ENCODE measurements around the gene CIAO2B.

Gene CIAO2B

DNA sequence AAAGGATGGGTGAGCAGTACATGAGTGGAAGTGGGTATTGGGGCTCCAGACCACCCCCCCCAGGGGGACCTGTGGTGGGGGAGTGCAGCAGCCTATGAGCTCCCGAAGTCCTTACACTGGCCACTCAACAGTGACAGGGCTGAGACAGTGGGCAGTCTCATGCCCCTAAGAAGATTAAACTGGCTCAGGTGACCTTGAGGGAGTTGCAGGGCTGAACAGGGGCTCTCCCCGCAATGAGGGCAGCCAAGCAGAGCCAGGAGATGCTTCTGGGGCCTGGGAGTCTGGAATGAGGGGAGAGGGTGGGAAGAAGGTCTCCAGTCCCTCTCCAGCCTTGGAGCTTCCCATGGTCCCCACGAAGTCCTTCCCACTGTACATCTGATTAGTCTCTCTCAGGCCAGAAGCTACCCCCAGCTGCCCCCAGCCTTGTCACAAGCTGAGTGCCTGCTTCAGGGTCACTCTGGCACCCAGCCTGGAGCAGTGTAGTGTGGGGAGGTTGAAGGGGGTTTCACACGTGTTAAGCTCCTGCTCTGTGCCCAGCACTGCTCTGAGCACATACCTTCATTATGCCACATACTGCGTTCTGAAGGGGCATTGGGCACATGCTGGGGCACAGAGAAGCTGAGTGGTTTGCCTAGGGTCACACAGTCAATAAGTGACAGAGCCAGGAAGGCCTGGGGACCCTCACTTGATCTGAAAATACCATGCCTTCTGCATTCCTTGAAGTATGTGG is 14.5 kb downstream of the CIAO2B start:
- DNase-seq (ENCODE audit: low spot score): no peak

DNA sequence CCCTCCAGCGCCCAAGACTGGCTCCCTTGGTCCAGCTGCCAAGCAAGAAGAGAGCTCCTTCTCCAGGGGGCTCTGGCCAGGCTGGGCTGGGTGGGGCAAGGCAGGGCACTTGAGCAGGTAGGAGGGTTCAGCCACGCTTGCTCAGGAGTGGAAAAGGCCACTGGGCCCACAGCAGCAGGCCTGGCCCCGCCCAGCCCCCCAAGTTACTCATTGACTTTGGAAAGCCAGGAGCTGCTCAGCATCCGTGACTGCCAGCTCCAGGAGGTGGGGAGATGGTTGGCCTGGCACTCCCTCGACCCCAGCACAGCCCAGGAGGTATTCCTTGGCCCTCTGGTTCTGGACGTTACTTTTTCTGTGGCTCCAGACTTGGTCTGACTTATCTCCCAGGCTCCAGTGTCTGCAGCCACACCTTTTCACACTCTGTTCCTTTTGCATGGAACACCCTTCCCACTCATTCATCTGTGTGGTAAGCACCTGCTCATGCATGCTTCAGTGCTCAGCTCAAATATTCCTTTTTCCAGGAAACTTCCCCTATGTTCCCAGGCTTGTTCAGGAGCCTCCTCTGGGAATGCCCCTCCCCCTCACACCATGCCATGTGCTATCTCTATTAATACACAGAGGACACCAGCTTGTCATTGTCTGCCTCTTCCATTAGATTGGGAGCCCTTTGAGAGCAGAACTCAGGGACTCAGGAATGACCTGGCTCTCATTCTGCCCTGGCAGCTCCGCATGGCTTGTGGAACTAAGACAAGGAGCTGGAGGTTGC is 15.2 kb downstream of the CIAO2B start, which contains the start of gene CDH16:
CDH16 (minus strand) TSS at position 83 of the 766 bp plus-strand sequence. CDS start 820 bp downstream, outside the sequence.
- DNase-seq (ENCODE audit: low spot score): no peak

DNA sequence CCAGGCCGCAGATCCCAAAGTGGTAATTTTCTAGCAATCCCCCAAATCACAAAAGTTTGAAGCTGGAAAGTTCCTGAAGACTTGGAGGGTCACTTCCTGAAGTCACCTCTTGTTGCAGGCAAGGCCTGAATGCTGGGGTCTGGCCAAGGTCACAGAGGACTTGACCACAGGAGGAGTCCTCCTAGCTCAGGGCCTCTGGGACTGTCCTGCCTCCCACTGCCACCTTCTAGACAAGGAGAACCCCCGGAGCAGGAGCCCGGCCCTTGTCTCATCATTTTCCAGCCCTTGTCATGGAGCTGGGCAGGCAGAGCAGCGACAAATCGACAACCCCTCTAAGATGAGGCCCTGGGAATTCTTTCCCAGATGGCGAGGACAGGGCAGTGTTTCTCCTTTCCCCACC is 15.8 kb downstream of the CIAO2B start:
- DNase-seq (ENCODE audit: low spot score): no peak

DNA sequence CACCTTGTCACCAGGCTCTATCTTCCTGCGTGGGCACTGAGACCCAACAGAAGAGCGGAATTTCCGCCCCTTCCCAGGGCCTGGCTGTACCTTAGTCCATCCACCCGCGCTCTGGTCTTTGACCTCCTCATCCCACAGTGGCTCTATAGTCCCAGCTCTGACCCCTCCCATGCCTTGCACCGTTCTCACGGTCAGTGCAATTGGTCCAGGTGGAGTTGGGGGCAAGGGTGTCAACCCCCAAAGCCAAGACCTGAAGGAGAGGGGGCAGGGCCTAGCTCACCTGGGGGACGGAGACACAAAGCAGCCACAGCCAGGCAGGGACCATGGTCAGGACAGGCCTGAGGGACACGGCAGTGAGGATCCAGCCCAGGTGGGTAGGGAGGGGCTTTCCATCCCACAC is 16.5 kb downstream of the CIAO2B start:
- DNase-seq (ENCODE audit: low spot score): no peak

DNA sequence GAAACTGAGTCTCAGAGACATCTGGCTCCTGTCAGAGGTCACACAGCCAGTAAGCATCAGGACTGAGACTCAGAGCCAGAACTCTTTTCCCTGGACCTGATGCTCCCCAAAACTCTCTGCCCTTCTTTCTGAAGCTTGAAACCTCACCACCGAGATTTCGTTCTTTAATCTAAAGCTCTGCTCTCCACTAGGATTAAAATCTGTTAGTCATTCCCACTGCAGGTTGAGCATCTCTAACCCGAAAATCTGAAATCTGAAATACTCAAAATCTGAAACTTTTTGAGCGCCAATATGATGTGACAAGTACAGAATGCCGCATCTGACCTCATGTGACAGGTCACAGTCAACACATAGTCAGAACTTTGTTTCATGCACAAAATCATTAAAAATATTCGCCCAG is 17.7 kb downstream of the CIAO2B start:
- no peak for DNase-seq (ENCODE audit: low spot score)

DNA sequence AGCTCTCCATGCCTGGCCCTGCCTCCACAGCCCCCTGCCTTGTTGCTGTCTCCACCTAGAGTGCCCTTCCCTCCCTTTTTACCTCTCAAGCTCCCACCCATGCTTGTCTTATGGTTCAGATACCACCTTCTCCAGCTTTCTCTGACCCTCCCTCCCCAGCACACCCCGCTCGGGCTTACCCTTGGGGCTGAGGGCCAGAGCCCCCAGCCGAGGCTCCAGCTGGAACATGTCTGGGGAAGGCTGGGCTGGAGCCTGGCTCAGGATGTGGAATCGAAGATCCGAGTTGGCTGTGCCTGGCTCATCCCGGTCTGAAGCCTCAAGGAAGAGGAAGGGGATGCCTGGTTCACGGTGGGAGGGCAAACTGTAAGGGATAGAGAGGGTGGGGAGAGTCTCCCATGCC is 19.2 kb downstream of the CIAO2B start:
- DNase-seq (ENCODE audit: low spot score): no peak

DNA sequence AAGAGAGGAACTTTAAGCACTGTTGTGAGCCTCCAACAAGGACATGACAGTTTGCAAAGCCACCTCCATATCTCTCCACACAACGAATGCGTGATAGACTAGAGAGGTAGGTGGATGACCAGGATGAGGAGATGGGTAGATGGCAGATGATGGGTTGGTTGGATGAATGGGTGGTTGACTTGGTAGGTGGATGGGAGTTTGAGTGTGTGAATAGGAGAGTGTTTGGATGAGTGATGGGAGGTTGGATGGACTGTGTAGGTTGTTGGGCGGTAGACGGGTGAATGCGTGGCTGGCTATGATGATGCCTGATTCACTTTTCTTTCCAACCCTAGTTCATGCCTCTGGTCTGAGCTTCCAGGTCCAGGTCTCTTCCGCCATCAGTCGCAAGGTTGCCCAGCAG is 19.7 kb downstream of the CIAO2B start:
- no peak for DNase-seq (ENCODE audit: low spot score)

DNA sequence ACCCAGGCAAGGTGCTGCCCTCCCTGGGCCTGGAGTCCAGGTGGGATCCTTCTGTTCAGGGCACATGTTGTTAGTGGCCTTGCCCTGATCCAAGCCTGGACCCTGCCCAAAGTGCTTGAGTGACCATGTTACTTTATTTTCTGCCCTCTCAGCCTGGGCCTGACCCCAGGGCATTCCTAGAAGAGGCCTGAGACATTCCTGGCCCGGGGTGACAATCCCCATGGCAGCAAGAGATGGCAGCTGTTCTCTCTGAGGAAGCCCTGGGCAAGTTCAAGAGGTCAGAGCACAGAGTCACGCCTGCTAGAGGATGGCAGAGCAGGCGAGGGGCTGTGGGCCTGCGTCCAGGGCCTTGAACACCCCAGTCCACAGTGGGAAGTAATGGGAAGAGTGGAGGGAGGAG is 20.5 kb downstream of the CIAO2B start:
- no peak for DNase-seq (ENCODE audit: low spot score)

DNA sequence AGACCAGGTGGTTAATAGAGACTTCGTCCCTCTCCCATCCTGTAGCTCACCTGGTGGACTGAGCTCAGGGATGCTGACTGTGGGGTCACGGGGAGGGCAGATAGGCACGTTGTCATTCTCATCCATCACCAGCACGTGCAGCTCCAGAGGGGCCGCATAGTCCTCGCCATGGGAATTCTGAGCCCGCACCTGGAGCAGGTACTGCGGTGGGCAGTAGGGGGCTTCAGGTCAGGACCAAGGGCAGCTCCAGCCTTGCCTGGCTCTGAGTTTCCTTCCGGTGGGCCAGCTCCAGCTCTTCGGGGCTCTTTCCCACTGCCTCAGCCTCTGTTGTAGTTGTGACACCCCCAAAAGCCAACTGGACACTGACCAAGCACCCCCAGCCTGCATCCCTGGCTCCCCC is 21.1 kb downstream of the CIAO2B start:
- no peak for DNase-seq (ENCODE audit: low spot score)

DNA sequence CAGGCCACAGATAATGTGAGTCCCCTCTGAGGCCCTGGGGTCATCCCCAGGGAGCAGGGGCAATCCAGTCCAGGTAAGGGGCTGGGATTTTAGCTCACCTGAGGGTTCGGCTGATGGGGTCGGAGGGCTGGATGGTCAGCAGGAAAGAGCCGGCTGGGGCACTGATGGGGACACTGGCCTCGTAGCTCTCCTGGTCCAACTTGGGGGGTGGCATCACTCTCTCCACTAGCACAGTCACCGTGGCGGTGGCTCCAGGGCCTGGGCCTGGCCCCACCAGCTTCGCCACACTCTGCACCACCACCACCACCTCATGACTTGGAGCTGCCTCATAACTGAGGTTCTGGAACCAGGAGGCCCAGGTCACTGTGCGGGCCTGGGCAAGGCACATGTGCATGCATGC is 22.4 kb downstream of the CIAO2B start:
- DNase-seq (ENCODE audit: low spot score): no peak

DNA sequence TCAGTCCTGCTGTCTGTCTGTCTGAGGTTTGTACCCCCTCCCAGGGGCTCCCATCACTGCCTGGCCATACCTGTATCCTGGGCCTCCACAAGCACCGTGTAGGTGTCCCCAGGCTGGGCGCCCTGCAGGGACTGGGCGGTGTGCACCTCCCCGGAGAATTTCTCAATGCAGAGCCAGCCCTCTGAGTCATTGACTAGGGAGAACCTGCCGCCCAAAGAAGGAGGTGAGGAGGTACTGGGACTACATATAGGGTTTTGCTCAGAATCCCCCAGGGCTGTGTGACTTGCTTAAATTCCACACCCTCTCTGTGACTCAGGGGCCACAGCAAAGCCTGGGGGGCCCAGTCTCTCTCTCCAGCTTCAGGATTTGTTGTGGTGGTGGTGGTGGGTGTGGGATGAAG is 23.1 kb downstream of the CIAO2B start:
- no peak for DNase-seq (ENCODE audit: low spot score)

DNA sequence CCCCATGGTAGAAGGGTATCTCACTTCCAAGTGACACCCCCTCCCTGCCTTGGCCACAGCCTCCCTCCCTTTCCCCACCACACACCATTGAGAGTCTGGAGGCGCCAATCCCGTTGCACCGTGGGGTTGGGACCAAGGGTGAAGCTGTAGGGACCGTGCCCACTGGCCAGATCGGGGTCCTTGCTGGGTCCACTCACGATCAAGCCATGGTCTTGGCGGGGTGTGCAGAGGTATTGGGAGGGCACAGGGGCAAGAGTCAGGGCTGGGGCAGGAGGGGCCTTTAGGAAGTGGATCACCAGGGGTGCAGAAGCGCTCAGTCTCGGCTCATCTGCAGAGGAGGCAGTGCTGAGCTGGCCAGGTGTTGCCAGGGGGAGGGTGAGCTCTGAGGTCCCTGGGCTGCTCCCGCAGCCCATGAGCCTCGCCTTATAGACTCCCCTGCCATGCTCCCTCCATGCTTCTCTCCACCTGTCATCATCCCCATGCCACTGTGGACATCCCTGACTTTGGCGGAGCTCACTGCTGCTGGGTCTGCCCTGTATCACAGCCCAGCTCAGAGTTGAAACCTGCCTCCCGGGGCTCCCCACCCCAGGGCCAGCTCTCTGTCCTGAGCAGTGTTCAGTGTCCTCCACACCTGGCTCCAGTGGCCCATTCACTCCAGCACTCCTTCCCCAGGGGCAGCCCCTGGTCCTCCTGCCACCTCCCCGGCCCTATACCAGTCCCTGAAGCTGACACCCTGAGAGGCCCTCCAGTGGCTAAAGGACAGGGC is 23.8 kb downstream of the CIAO2B start:
- no peak for DNase-seq (ENCODE audit: low spot score)

DNA sequence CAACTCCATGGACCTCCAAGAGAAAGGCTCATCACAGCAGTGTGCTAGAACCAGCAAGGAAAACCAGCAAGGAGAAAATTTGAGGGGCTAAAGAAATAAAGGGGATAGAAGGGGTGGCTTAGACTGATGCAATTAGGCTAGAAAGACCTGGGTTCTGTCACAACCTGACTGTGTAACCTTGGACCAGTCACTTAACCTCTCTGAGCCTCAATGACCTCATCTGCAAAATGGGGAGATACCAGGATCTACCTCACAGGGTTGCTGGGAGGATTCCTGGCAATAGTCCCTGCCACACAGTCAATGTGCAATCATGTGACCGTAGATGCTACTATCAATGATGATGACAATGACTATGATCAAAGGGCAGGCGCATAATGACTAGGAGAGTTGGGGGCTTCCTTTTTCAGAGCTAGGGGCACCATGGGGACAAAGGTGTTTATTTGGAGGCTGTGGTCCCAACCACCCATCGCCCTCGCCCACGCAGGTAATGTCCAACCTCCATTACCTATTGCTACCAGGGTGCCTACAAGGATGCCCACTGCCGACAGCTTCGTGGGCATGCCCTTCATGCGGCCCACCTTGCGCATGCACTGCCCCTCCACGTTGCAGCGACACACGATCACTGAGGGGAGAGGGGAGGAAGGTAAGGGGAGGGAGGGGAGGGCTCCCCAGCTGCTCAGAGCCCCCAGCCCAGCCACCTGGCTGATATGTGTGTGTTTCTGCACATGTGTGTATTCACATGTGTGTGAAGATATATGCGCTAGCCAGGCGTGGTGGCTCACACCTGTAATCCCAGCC is 25.2 kb downstream of the CIAO2B start:
- DNase-seq (ENCODE audit: low spot score): no peak

DNA sequence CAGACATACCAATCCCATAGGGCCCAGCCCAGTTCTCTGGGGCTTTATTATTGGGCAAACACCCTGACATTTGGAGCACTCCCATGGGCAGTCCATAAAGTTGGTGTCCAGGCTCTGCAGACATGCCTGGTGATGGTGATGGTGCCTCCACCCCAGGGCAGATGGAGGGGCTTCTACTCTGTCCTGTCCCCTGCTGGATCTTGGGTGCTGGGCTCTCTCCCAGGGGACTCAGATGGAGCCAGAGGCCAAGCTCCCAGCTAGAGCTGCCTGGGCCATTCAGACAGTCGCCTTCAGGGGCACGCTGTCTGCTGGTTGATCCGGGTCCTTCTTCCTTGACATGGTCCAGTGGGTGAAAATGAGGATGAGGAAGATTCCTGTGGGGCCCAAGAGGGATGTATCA is 26.1 kb downstream of the CIAO2B start:
- no peak for DNase-seq (ENCODE audit: low spot score)

DNA sequence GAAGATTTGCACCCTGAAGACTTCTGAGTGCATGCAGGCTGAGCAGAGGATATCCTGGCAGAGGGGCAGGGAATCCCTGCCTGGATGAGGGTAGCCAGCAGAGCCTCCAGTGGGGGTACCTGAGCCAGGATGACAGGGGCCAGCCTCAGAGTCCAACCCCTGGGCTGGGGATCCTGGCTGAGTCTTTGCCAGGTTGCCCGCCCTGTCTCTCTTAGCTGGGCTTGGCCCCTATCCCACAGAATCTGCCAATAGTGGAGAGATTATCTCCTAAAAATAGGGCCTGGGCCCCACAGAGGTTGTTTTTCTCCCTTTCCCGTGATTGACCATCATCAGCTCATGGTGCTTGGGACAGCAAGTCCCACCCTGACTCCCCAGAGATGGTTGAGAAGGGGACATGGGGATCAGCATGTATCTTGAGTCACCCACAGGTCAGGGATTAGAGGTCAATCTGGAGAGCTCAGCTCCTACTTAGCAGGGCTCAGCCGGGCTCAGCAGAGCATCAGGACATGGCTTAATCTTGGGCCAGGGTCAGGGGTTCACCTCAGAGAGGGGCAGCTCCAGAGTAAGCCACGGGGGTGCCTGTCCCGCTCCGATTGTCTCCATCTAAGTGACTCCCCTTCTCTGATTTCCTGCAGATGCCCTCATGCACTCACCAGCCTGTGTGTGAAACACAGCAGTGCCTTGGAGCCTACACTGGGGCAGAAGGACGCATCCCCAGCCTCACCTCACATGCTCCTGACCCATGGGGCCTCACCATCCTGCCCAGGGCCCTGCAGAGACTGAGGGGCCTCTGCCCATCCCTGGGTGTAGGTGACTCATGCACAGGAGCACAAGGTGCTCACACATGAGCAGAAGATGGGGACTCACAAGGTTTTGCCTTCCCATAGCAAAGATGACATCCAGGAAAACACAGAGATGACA is 27.0 kb downstream of the CIAO2B start:
- DNase-seq (ENCODE audit: low spot score): no peak

DNA sequence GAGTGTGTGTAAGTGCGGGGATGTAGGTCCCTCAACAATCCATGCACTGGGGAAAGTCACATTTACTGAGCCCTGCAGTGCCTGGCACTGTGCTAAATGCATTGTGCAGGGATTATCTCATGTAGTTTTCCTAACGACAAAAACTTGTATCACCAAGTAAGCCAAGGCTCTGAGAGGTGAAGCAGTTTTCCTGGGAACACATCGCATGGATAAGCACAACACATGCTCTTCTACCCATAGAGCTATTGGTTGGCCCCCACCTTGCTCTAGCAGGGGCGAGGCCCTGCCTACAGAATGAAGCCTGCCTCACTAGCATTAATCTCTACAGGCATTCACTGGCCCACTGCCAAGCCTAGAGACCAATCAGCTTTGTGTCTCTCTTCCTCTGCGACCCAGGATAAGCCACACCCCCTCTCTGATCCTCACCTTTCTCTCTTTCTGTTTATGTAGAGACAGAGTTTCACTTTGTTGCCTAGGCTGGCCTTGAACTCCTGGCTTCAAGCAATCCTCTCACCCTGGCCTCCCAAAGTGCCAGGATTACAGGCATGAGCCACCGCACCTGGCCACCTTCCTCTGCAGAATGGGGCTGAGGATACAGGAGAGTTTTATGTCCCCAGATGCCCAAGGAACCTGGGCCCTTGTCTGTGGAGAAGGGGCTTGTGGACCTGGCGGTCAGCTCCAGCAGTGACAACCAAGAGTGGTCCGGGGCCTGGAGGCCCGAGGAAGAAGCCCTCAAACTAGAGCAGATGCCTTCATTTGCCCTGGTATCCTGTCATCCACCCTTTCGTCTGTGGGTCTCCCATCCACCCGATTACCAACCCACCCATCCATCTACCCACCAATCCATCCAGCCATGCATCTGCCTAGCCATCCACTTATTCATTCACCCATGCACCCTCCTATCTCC is 28.3 kb downstream of the CIAO2B start:
- DNase-seq (ENCODE audit: low spot score): no peak

DNA sequence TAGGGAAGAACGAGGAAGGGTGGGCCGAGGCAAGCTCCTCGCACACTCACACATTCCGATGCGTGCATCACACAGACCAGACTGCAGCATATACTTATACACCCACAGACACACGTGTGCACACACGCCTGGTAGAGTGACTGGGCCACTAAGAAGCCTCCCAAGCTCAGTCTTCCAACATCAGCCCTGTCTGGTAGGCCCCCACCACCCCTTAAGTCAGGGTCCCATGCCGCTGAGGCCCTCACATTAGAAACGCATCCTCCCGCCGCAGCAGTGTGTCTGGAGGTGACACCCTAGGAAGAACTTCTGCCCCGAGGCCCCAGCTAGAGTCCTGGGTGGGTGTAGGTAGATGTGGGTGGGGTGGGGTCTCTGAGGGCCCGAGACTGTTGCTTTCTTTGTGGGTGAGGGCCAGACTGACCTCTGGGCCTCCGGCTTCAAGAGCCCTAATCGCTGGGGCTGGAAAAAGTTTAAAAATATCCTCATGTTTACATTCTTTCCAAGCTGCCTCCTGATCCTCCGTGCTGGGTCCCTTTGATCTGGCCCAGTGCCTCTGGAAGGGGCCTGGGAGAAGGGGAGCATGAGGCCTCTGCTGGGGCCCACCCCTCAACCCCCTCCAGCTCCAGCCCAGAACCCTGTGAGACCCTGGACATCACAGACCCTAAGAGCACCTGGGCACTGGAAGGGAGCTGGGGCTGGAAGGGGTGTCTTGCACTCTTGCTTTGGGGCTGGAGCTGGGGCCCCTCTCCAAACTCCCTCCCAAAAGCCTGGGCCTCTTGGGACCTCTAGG is 29.2 kb downstream of the CIAO2B start:
- DNase-seq (ENCODE audit: low spot score): peak; percentile 72

DNA sequence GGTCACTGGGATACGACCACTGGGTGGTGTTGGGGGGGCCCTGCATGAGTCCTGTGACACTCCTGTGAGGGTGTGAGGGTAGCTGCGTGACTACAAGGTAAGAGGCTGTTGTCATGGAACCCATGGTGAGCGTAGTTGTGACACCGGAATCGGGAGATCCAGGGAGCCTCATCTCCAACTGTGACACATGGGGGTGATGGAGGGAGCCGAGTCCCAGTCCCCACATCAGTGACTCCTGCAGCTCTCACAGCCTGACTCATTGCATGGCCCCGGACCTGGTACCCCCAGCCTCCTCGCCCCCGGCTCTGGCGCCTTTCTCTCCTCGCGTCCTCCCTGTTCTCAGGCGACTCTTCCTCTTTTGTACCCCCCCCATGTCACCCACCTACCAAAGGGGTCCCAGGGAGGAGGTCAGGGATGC is 29.8 kb downstream of the CIAO2B start:
- DNase-seq (ENCODE audit: low spot score): no peak

Data from AG08396 (cell line).